Spleen (tissue), 7 donors: ENCODE measurements around the gene DEFB123.

Source experiments
- CTCF ChIP-seq, 11 experiments: fragments of 200-600 bp in 7 of 11; fragments of 450-650 bp in 4 of 11; sonication (generic) in 4 of 11; IDR thresholded peaks in 8 of 11; conservative IDR thresholded peaks in 3 of 11; 1 replicate in 7 of 11; 2 replicates in 4 of 11; pipeline versions ENCODE4 v1.4.0 to v1.8.0; 2016 to 2021; ENCODE audit warnings: antibody characterized with exemption in 11 of 11, inconsistent platforms in 4 of 11, mild to moderate bottlenecking in 1 of 11
- POLR2A ChIP-seq, 3 donors: fragments of 450-650 bp; IDR thresholded peaks; one replicate each; pipeline ENCODE4 v1.5.1; 2017; ENCODE audit warnings: antibody characterized with exemption in 3 of 3, mild to moderate bottlenecking in 1 of 3
- POLR2AphosphoS5 ChIP-seq, 3 donors: sonication (generic); formaldehyde crosslinking; IDR thresholded peaks; one replicate each; pipeline ENCODE4 v1.5.1; 2017; ENCODE audit warnings: antibody characterized with exemption in 3 of 3
- donor health status: DM: no; HTN: no; CAD: no; lungs with moderate emphysema.
- donor health status: DM: no; HTN: no; CAD: no.
- donor health status: DM: no; HTN: no; CAD: no.

GRCh38 chr20:31484001-31484400 lies 43.6 kb downstream of the DEFB123 start:
- TF ChIP-seq CTCF (IDR thresholded peaks at IDR 0.05 in 8 of 11, conservative IDR thresholded peaks at IDR 0.05 in 3 of 11) (no peak), POLR2A (IDR thresholded peaks at IDR 0.05) (no peak), POLR2AphosphoS5 (IDR thresholded peaks at IDR 0.05) (no peak)
